Medulla oblongata (tissue), 1 donor: ENCODE measurements around the gene LCE6A.

Source experiments
- DNase-seq: peaks from one replicate; pipeline ENCODE4 v3.0.0-alpha.2; 2015; ENCODE audit errors: extremely low spot score

The LCE6A gene, protein sequence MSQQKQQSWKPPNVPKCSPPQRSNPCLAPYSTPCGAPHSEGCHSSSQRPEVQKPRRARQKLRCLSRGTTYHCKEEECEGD

DNA sequence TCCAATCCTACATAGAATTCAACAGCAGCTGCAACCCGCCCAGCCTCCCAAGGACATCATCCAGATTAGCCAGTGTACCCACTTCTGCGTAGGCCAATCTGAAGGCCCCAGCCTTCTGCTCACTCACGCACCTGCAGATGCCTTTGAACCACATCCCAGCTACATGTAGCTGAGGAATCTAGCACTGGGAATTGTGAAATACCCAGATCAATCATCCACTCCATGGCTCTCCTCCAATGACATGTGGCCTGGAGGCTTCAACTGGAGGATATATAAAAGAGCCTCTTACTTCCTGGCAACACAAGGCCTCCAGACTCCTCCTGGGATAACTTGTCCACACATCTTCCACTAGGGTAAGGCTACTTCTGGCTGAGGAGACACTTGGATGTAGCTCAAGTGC lies at the start of gene LCE6A:
LCE6A (plus strand) TSS at position 301 of the 400 bp plus-strand sequence. CDS start 665 bp downstream, outside the sequence.
- no peak for DNase-seq

DNA sequence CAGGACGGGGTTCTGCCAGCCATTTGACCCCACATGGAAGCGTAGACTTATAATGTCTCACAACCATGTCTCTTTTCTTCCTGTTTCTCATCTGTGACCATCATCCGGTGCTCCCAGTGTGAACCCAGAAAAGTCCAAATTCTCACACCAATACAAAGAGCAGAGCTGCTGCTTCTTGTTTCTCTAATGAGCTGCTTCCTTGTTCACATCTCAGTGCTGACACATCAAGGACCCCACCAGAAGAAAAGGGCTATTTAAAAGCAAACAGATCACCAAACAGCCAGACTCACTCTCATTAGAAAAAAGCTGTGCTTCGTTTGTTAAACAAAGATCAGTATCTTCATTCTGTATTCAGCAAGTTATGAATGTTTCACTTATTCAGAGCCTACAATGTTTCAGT lies 47.0 kb upstream of the LCE6A start:
- DNase-seq, result no peak

DNA sequence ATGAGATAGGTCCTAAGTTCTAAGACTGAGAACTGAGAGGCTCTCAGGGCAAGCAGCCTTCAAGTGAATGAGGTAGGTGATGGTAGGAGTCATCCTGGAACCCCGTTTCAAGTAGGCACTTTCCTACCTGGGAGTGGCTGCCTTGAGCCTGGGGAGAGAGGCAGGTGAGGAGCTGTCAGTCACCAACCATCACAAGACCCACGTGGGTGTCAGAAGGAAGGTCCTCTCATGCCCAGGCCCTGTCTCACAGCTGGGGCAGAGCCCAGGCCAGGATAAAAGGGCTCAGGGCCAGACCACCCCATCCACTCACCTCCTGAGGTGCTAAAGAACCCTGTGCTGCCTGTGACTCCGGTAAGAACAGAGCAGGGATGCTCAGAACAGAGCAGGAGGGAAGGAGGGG lies 46.2 kb upstream of the LCE6A start, which contains the start of gene LCE1D:
LCE1D (plus strand) TSS at position 301 of the 400 bp plus-strand sequence. CDS start 1,074 bp downstream, outside the sequence.
- no peak for DNase-seq

DNA sequence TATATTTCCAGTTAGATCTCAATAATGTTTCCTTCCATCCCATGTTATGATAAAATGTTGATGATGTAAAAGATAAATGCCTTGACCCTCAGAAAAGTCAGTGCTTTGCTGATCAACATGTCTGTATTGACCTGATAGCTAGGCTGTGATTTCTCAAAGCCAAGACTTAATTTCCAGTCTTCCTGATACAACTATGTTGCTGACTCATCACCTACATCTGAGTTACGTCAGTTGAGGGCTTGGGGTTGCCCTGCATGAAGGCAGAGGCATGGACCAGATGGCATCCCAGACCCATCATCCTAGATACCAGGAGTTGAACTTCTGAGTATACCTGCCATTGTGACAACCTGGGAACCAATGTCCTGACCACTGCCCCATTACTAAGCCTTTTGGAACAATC lies 41.3 kb upstream of the LCE6A start:
- no peak for DNase-seq

DNA sequence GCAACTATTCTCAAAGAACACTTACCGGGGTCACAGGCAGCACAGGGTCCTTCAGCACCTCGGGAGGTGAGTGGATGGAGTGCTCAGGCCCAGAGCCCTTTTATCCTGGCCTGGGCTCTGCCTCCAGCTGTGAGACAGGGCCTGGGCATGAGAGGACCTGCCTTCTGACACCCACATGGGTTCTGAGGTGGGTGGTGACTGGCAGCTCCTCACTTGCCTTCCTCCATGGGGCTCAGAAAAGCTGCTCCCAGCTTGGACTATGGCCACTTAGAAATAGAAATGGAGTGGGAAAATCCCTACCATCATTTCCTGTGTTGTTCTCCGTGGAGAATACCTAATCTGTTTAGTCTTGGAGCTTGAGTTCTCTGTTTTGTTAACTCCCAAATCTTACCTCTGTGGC lies 36.1 kb upstream of the LCE6A start, which contains the start of gene LCE1C:
LCE1C (minus strand) TSS at position 76 of the 400 bp plus-strand sequence. CDS start 1,173 bp downstream, outside the sequence.
- DNase-seq, result no peak

DNA sequence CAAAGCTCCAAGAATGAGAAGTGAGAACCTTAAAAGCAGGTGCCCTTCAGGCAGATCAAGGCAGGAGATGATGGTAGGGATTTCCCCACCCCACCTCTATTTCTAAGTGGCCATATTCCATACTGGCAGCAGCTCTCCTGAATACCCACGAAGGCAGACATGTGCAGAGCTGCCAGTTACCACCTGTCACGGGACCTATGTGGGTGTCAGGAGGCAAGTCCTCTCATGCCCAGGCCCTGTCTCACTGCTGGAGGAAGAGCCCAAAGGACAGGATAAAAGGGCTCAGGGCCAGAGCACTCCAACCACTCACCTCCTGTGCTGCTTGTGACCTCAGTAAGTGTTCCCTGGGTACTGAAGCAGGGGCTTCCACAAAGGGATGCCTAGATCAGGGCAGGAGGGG lies 31.6 kb upstream of the LCE6A start:
- no peak for DNase-seq

DNA sequence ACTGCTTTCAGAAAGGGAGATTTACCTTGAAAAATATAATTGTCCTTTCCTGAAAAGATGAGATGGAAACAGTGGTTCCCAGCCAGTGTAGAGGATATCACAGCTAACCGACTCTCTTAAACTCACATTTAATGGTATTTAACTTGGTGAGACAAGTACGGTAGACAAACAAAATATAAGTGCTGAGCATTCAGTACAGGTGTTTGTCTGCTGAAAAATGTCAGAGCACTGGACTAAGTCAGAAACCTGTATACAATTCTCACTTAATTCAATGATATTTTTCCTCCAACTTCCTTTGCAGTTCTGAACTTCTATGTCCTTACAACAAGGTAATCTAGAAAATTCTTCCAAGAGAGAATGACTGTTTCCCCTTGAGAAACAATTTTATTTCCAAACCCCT lies 31.0 kb upstream of the LCE6A start, which contains the start of gene LCE1B:
LCE1B (plus strand) TSS at position 301 of the 400 bp plus-strand sequence. CDS start 476 bp downstream, outside the sequence.
- DNase-seq, result no peak

DNA sequence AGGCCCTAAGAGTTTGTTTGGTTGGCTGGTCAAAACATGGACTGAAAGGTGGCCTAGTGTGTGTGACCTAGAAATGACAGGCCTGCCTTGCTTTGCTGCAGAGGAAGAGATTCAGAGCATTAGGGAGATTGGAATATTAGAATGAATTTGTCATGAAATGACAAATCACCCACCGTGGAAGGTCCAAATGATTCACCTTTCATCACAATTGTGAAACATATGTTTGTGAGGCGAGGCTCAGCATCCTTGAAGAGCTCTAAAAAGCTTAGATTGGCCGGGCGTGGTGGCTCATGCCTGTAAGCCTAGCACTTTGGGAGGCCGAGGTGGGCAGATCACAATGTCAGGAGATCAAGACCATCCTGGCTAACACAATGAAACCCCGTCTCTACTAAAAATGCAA lies 25.3 kb upstream of the LCE6A start:
- DNase-seq, result no peak

DNA sequence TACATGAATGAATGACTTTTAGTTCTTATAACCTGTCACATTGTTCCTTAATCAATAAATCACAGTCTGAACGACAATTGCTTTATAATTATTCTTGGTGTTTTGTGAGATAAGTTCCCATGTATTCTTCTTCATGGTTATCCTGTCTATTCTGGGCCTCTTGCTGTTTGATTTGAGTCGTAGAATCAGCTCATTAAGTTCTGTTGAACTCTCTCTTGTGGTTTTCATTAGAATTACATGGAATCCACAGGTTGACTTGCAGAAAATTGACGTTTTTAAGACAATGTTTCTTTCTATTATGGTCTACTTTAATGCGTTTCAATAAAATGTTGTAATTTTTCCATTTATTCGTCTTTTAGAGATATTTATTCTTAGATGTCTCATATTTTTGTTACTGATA lies 19.4 kb upstream of the LCE6A start:
- no peak for DNase-seq

DNA sequence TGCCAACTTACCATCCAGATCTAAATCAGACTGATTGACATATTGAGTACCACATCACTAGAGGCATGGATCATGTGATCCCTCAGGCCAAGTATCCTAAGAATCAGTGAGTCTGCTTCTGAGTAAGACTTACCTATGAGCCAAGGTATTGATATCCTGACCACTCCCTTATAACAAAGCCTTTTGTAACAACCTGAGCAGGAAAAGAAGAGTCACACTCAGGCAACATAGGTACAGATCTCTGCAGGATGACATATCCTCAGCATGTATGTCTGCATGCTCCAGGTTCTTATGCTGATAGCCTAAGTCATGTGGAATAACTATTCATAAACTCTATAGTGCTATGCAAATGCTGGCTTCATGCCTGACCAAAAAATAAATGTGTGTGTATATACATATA lies 17.7 kb upstream of the LCE6A start:
- no peak for DNase-seq

DNA sequence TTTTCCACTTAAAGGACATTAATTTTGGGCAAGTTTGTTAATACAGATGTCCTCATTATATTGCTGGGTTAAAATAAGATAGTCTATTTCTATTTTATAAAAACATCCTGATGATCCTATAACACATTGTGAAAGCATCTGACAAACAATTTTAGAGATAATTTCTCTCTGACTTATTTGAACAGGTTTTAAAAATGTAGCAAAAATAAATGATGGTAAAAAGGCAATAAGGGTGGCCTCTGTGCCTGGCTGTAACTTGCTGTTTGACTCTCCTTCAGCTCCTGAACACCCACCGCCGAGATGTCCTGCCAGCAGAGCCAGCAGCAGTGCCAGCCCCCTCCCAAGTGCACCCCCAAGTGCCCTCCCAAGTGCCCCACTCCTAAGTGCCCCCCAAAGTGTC lies 15.5 kb upstream of the LCE6A start, which contains the start of gene LCE1A:
LCE1A (plus strand) TSS at position 301 of the 400 bp plus-strand sequence; CDS start at position 301, 0 bp downstream.
- no peak for DNase-seq

DNA sequence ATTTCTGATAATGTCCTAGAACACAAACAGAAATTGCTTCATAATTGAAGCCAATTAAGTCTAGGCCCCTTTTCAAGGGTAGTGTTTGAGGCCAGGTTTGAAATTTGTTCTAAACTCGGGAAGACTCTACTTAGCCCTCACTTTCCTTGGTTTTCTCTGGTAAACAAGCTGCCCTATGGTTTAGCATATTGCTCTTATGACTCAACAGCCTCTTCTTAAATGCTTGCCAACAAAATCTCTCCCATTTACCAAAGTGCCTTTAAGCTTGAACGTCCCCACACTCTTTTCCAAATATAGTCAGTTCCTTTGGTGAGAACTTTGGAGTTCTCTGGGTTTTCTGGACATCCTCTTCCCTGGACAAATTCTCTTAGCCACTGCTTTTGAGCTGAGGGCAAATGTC lies 5.8 kb upstream of the LCE6A start:
- DNase-seq, result no peak

DNA sequence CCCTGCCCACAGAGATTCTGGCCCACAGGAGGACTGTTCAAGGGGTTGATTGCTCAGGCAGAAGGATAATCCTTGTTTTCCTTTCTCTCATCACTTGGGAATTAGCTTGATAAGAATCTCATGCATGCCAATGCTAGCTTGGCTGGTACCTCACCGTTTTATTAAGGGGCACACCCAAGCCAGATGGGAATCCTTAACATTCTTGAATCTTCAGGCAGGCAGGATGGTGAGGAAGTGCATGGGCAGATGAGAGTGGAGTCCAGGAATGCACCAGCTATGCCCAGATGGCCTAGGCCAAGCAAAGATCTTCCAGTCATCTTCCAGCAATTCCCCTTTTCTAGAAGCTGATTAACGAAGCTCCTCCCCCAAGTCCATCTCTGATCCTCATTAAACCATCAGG lies 13.0 kb downstream of the LCE6A start:
- DNase-seq, result no peak

DNA sequence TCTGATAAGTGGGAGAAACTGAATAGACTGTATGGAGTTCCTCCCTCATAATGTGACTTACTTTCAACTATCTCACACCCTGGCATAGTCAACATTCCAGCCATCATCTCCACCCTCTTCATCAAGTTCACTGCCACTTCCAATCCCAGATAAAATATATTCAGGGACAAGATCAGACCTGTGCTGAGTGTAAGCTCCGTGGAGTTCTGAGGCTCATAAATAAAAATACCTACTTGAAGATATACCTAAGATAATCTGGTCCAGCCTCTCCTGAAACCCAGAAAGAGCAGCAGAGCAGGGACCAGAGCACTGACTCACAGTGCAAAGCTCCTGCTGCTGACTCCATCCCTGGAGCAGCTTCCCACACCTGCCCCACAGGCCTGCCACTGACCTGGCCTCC lies 15.4 kb downstream of the LCE6A start:
- no peak for DNase-seq

DNA sequence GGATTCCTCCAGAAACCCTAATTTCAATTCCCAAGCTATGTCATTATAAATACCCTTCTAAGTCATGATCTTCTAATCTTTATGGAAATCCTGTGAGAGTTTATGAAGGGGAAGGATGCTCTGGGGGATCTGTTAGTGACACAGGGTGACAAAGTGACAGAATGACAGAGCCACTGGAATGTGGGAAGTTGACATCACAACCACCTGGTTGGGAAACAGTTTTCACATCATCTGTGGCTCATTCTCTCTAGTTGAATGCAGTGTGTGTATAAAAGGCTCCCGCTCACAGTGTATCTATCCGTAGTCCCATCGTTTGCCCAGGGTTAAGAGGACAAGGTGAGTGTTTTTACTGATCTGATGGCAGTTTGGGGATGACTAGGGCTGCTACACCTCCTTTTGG lies 17.0 kb downstream of the LCE6A start, which contains the start of gene LCE7A:
LCE7A (plus strand) TSS at position 301 of the 400 bp plus-strand sequence. CDS start 702 bp downstream, outside the sequence.
- no peak for DNase-seq

DNA sequence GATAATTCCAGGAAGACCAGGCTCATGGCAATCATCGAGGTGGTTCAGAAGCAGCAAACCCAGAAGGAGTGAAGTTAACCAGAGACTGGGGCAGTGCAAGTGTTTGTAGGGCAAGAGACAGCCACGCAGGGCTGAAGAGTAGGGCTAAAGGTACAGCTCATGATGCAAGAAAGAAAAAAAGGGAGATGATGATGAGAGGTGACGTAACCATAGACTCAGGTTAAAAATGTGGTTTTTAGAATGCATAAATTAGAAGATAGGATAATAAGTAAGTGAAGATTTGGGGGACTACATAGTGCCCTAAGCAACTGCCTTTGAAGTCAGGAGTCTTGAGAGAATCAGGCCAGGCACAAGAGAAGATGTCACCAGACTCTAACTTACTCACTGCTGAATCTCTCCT lies 17.5 kb downstream of the LCE6A start:
- no peak for DNase-seq

DNA sequence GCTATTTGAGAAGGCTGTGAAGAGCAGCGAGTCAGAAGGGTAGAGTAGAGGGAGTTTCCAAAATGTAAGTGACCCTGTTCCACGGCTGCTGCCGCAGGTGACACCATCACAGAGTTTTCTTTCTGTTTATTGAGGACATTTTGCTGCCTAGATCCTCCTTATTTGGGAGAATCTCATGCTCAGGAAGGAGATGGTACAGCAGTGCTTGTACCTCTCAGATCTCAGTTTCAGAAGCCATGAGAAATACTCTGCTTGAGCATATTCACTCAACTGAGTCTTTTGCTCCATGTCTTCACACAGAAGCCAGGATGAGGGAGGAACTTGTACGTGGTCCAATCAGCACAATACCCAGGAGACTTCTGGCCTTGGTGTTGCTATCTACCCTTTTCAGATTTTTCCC lies 18.7 kb downstream of the LCE6A start:
- no peak for DNase-seq

DNA sequence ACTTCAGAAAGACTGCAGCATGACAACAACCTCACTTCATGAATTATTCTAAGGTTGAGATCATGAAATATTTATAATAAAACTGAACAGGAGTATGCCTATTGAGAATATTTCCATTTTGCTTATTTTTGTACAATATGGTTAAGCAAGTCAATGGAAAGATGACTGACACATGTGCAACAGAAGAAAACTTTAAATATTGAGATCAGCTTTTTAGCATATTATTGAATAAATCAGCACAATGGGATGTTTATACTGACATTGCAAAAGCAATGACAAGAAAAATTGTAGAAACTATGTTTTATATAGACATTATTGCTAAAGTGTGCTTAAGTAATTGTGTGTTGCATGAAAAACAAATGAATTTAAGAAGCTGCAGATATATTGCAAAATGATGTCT lies 21.8 kb downstream of the LCE6A start:
- no peak for DNase-seq

DNA sequence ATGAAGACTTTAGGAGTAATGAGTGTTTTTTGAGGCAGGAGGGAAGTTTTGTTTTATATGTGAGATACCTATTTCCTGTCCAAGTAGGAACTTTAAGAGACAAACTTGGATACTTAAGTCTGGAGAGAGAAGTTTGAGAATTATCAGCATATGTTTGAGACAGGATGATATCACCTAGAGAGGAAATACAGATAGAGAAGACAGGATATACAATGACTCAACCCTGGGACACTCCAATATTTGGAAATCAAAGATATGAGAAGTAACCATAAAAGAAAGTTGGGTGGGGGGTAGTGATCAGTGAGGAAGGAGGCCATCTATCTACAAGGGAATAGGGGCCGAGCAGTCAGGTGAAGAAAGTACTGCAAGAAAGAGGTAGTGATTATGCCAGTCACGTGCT lies 23.7 kb downstream of the LCE6A start:
- DNase-seq, result no peak

DNA sequence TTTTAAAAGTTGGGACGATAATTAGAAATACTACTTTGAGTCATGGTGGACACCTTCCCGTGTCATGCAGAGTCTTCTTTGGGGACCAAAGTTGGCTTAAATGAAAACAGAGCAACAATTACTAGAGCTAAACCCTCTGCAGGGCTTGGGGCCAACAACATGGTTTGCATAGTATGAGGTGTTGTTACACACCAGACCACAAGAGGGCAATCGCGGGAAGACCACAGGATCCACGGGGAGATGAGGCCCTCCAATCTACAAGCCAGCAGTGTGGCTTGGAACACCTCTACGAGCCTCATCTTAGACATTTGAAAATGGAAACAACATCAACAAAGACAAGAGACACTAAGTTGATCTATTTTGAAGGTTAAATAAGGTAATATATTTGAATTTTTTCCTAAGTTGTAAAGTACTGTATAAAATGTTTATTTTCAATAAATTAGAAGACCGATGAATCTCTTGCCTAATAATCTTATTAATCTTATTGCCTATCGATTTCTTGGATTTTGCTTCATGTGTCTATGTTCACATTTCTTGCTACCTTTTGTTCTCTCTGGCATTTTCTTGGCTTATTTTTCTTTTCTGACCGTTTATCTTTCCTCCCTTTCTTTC lies 27.3 kb downstream of the LCE6A start:
- DNase-seq, result peak; percentile 87

DNA sequence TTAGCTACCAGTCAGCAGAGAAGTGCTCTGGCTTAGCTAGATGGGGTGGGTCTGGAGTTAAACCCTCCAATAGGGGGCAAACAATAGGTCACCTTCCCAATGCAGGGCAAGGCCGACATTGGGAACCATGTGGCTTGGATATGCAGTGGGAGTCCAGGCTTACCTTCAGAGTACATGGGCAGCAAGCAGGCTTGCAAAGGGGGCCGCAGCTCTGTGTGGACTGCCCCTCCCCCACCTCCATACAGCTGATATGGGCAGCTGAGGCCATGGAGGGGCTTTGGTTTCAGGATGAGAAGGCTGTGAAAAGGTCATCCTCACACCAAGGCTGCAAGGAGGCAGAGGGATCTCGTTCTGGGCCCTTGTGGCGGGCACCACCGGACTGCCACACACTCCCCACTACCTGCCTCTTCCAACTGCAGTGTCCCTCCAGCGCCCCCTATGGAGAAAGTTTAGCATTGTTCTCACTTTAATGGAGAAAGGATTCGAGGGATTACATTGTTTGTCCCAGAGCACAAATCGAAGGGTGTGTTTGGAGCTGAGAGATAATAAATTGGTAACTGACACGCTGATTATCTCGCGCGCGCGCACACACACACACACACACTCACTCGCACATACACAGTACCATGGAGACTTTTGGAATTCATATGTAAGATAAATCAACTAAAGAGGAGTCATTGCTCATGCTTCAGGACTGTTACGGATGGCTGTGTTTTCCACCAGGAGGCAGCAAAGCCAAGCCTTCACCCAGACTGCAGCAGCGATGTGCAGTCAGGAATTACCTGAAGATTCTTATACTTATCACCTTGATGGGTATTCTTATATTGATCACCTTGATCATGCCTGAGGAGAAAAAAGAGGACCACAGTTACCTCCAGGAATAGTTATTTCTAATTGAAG lies 28.4 kb downstream of the LCE6A start:
- no peak for DNase-seq

DNA sequence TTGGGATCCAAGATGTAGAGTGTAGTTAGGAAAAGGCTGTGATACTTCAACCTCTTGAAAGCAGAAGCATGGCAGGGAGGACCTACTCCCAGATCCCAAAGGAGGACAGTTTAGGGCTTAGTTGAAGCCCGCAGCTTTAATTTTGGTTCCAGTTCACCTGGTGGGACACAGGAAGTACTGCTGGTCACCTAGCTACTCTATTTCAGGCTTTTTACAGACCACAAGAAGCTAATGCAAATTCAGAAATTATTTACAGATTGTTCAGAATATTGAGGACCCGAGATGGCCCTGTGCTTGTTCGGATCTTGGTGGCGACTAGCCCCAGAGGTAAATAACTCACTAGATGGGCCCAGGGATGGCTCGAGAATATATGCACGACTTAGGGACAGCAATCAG lies 29.1 kb downstream of the LCE6A start:
- no peak for DNase-seq
